Fibroblast of mammary gland (primary cell): Measurements from ENCODE around the gene LRIG1.

Source experiments
- DNase-seq: peaks from one replicate; pipeline ENCODE4 v3.0.0-alpha.2; 2010; ENCODE audit warnings: low read depth
- H3K4me3 ChIP-seq: 2 replicates; pipeline ENCODE4 v1.5.1; 2011; ENCODE audit warnings: low read depth, mild to moderate bottlenecking, low read length, moderate library complexity; ENCODE audit not compliant: control insufficient read depth
- CTCF ChIP-seq: conservative IDR thresholded peaks from 2 replicates; pipeline ENCODE4 v1.5.1; 2011; ENCODE audit warnings: low read depth, low read length, inconsistent platforms; ENCODE audit not compliant: control insufficient read depth, insufficient read depth

LRIG1 gene

GRCh38 chr3:66380200-66380932, 120.5 kb downstream of the LRIG1 start:
- H3K4me3 ChIP-seq = no peak overlapping the region
- no peak for TF ChIP-seq CTCF
- no peak for DNase-seq

- TF ChIP-seq CTCF = no peak
- H3K4me3 ChIP-seq = no peak overlapping the region
- no peak for DNase-seq
These were observed 121.3 kb downstream of the LRIG1 start for GRCh38 chr3:66379565-66379964.

- DNase-seq = peak; percentile 30
- H3K4me3 ChIP-seq = no peak overlapping the region
- TF ChIP-seq CTCF = peak; percentile 49
These were observed 122.6 kb downstream of the LRIG1 start for GRCh38 chr3:66378256-66378655.

- no peak overlapping the region for H3K4me3 ChIP-seq
- DNase-seq = no peak
- TF ChIP-seq CTCF = no peak
These were observed 123.0 kb downstream of the LRIG1 start for GRCh38 chr3:66377800-66378199.

- DNase-seq = peak; percentile 88
- H3K4me3 ChIP-seq = no peak overlapping the region
- TF ChIP-seq CTCF = no peak
These were observed 124.3 kb downstream of the LRIG1 start for GRCh38 chr3:66376568-66376967.

- DNase-seq = no peak
- H3K4me3 ChIP-seq = no peak overlapping the region
- TF ChIP-seq CTCF = no peak
These were observed 128.0 kb downstream of the LRIG1 start for GRCh38 chr3:66372681-66373350.
